ENCODE measurements around the gene EYS.

The EYS gene

GRCh38 chr6:65557224-65557623, 149.8 kb downstream of the EYS start:
- DNase-seq (ENCODE audit: low read depth) = no peak
- TF ChIP-seq, protein P1, sequence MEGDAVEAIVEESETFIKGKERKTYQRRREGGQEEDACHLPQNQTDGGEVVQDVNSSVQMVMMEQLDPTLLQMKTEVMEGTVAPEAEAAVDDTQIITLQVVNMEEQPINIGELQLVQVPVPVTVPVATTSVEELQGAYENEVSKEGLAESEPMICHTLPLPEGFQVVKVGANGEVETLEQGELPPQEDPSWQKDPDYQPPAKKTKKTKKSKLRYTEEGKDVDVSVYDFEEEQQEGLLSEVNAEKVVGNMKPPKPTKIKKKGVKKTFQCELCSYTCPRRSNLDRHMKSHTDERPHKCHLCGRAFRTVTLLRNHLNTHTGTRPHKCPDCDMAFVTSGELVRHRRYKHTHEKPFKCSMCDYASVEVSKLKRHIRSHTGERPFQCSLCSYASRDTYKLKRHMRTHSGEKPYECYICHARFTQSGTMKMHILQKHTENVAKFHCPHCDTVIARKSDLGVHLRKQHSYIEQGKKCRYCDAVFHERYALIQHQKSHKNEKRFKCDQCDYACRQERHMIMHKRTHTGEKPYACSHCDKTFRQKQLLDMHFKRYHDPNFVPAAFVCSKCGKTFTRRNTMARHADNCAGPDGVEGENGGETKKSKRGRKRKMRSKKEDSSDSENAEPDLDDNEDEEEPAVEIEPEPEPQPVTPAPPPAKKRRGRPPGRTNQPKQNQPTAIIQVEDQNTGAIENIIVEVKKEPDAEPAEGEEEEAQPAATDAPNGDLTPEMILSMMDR (conservative IDR thresholded peaks at IDR 0.05; ENCODE audit: control insufficient read depth, insufficient read depth, low read depth, low read length) = no peak
- H3K4me3 ChIP-seq (ENCODE audit: control insufficient read depth, low read depth, low read length) = no peak overlapping the region

DNA sequence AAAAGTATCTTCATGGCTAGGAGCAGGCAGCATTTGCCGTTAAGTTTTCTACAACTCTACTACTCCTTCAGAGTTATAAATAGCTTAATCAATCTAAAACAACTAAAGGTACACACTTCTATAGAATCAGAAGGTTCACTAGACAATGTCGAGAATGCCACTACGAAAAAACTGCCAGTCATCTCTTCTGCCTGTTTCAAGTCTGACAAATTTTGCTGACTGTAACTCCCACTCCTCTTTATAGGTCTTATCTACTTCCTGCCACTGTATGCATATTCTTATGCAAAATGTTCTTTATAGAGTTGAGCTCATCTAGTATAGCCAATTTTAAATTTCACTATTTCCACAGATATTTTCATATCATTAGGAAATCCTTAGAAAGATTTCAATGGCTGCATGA, 160.1 kb downstream of the EYS start:
- TF ChIP-seq, protein P1 (conservative IDR thresholded peaks at IDR 0.05; ENCODE audit: control insufficient read depth, insufficient read depth, low read depth, low read length) = no peak
- H3K4me3 ChIP-seq (ENCODE audit: control insufficient read depth, low read depth, low read length) = no peak overlapping the region
- DNase-seq (ENCODE audit: low read depth) = no peak

DNA sequence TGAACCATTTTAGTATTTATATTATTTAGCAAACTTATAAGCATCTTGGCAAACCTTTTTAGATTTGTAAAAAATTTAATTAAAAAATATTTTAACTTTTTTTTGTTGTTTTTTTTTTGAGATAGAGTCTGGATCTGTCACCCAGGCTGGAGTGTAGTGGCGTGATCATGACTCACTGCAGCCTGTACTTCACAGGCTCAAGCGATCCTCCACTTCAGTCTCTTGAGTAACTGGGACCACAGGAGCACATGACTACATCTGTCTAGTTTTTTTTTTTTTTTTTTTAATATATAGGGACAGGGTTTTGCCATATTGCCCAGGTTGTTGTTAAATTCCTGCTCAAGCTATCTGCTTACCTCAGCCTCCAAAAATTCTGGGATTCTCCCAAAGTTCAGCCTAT, 161.1 kb downstream of the EYS start:
- H3K4me3 ChIP-seq (ENCODE audit: control insufficient read depth, low read depth, low read length) = no peak overlapping the region
- DNase-seq (ENCODE audit: low read depth) = peak; percentile 0
- TF ChIP-seq, protein P1 (conservative IDR thresholded peaks at IDR 0.05; ENCODE audit: control insufficient read depth, insufficient read depth, low read depth, low read length) = no peak

- no peak overlapping the region for H3K4me3 ChIP-seq (ENCODE audit: control insufficient read depth, low read depth, low read length)
- DNase-seq (ENCODE audit: low read depth) = no peak
- TF ChIP-seq, protein P1 (conservative IDR thresholded peaks at IDR 0.05; ENCODE audit: control insufficient read depth, insufficient read depth, low read depth, low read length) = no peak
Measured at GRCh38 chr6:65538644-65539043, 168.4 kb downstream of the EYS start.

GRCh38 chr6:65537600-65537999, 169.4 kb downstream of the EYS start:
- DNase-seq (ENCODE audit: low read depth) = no peak
- no peak overlapping the region for H3K4me3 ChIP-seq (ENCODE audit: control insufficient read depth, low read depth, low read length)
- TF ChIP-seq, protein P1 (conservative IDR thresholded peaks at IDR 0.05; ENCODE audit: control insufficient read depth, insufficient read depth, low read depth, low read length) = no peak

GRCh38 chr6:65531533-65531932, 175.5 kb downstream of the EYS start:
- no peak overlapping the region for H3K4me3 ChIP-seq (ENCODE audit: control insufficient read depth, low read depth, low read length)
- no peak for DNase-seq (ENCODE audit: low read depth)
- TF ChIP-seq, protein P1 (conservative IDR thresholded peaks at IDR 0.05; ENCODE audit: control insufficient read depth, insufficient read depth, low read depth, low read length) = no peak

DNA sequence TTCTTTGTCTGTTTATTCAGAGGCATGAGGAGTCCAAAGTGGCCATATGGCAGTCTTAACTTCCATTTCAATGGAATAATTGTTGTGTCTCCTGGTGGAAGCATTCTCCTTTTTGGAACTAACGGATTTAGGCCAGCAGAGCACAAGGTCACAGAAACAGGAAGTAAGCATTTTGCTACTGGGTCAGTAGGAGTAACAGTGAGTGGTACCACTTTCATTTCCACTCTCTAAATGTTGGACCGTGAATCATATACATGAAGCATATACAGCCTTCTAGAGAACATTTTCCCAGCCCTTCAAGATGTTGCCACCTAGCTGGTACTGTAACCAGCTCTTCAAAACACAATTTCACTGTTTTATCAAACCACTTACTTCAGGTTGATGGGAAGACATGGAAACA, 182.8 kb downstream of the EYS start:
- no peak overlapping the region for H3K4me3 ChIP-seq (ENCODE audit: control insufficient read depth, low read depth, low read length)

More for the DNA sequence above, 182.8 kb downstream of the EYS start:
- TF ChIP-seq, protein P1 (conservative IDR thresholded peaks at IDR 0.05; ENCODE audit: control insufficient read depth, insufficient read depth, low read depth, low read length) = no peak
- DNase-seq (ENCODE audit: low read depth) = no peak

Data from fibroblast of mammary gland (primary cell).